ENCODE data around the gene ST3GAL2.
A peak's percentile ranks its signal among the peaks of the same experiment; 100 is the strongest.

The ST3GAL2 gene

DNA sequence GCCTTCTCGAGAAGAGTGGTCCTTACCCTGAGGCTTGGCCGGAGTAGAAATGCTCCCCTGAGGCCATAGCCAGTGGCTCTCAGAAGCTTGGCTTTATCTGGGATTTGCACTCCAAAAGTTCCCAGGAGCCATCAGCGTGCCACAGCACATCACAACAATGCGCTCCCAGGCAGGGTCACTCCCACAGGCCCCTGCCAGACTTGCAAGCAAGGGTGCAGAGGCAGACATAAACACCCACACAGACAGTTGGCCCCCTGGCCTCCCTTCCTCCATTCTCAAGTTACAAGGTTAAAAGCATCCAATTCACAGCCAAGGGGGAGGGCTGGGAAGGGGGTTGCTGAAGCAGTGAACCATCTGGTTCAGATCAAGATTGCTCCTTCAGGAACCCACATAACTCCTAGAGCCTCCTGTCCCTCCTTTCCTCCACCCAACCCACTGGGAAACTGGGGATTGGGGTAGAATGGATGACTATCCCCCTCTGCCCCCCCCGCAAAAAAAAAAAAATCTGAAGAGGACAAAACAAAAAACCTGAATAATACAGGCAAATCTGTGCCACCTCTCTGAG lies 1.8 kb downstream of the ST3GAL2 start:
- peak; percentile 13 for DNase-seq

DNA sequence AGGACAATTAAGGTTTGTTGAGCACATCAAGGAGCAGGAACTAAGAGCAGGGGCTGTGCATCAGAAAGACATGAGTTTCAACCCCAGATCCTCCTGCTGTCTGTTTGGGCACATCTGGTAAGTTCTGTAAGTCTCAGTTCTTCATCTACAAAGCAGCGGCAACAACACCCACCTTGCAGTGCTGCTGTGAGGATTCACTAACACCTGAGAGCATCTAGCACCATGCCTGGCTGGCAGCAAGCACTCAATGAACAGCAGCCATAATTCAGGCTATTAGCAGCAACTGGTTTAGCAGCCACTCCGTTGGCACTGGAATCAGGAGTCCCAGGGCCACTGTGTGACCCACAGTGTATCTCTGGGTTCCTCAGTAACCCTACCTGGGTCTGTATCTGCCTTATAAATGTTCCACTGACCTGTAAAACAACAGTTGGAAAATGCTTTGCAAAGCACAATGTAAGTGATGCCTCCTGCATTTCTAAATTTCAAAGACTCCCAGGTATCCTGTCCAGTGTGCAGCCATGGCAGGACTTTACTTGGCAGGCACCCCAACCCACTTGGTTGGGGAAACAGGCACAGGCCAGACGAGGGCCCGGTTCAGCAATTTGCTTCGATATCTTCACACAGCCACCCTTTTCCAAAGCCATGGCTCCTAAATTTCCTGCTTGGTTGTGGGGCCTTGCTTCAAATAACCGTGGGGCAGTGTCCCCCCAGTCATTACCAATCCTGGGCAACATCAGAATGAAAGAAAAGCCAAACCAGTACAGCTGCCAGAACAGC lies 4.2 kb downstream of the ST3GAL2 start:
- no peak for DNase-seq

DNA sequence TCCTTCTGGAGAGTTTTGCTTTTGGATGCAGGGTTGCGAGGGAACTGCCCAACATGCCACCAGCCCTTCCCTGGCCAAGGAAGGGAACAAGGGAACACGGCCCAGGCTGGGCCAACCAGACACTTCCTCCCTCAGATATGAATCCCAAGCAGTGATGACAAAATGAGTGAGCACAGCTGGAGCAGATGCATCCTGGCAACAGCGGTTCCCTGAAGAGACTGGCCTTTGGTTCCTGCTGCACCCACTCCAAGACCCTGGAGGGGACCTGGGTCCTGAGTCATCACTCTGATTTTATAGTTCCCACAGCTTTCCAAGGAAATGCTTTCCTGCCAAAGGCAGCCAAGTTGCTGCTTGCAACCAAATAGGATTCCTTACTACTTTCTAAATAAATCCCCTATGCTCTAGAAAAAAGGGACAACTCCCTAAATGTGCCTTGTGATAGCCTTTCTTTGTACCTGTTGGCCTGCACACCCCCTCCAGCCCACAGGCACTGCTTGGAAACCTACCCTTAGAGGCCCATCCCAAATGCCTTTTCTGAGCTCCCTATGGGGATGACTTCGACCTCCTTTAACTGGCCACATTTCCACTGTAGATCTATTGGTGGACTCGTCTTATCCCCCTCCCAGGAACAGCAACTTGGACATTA lies 5.3 kb downstream of the ST3GAL2 start:
- DNase-seq = no peak

DNA sequence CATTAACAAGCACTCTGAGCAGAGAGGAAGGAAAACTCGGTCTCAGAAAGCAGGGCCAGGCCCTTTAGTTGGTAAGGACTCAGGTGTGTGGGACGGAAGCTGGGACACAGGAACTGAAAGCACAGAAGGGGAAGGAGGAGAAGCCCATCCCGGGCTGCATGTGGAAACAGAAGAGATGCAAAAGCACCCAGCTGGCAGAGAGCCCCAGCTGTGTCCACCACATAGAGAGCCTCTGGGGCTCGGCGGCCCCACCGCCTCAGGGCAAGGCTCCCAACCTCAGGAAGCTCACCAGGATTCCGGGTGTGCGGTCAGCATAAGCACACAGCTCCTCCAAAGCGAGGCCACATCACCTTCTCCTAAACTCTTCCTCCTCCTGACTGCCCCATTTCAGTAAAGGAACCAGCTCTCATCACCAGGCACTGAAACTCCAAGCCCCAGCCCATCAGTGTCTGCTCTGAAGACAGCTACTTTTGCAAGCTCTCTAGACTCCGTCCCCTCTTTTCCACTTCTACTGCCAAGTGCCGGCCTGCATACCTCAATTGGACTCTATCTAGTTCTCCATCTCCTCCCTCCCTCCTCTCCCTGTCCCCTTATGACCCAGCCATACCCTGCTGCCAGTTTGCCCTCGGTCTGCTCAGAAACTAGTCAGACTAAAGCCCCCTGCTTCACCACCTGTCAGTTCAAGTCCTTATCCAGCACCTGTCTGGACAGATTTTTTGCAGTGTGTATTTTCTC lies 6.0 kb downstream of the ST3GAL2 start:
- no peak for DNase-seq

DNA sequence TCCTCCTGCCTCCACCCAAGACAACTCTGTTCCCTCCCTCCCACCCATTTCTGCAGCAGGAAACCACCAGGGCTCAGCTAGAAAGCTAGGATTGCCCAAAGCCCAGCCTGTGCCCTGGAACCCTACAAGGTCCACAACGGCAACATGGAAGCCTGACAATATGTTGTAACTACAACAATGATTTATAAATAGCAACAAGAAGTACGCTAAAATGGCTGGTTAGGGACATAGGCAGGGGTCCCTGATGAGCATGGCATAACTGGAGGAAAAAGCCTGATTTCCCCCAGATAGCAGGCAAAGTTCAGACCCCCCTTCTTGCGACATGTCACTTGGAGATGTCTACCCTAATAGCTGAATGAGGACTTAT lies 6.6 kb downstream of the ST3GAL2 start:
- DNase-seq = no peak

DNA sequence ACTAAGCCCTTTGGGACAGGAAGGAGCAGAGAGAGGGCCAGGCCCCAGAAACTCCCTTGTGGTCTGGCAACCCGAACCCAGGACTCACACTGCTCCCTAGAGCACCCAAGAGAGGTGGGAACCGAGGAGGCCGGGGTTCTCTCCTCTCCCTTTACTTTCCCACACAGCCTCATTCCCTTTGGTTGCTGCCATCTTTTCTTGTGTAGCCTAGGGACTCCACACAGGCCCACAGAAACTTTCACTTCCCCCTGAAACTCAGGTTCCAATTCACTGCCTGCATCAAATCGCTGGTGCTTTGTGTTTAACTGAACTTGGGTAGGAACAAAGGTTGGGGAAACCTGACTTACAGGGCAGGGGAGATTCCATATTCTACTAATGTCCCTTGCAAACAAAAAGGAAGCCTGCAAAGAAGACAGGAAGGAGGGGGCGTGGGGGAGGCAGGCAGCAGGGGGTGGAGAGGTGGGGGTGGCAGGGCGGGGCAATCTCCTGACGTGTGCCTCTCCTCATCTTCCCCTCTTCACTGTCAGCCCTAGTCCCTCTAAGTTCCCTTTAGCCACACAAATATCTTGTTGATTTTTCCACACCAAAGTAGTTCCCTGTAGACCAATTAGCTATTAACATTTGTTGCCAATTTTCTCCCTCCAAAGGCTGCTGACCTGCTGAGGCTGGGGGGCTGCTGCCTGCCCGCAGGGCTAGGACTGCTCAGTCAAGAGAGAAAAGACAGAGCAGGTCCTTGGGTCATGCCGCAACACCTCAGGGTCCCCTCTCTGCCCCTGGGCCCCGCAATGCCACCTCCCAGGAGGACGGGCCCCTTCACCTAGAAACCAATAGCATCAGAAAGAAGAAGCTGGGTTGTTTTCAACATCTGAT lies 8.0 kb downstream of the ST3GAL2 start:
- no peak for DNase-seq

DNA sequence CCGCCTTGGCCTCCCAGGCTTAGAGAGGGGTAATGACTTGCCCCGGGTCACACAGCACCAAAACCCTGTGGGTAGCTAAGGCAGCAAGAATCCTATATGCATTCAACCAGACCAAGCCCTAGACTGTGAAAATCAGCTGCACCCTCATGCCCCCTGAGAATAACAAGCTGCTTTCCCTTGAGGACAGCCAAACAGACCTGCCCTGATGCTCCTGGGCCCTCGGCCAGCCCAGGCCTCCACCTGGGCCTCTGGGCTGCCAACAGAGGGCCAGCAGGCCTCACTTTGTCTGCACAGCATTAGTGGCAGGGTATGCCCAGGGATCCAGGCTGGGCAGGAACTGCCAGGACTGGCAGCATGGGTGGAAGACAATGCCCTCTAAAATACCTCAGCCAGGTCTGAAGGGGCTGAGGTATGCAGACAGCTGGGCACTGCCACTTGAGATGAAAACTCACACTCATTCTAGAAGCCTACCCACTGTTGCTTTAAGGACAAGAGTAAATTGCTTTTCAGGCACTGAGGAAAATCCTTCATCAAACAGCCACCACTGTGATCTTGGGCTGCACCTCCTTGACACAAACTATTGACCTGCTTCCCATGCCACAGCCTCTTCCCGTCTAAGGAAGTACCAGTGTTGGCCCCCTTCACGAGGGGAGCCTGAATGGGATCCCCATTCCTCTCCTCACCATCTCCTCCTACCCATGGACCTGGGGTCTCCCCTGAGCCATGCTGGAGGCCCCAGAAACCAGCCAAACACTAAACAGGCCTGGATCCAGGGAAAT lies 8.8 kb downstream of the ST3GAL2 start:
- DNase-seq = no peak

DNA sequence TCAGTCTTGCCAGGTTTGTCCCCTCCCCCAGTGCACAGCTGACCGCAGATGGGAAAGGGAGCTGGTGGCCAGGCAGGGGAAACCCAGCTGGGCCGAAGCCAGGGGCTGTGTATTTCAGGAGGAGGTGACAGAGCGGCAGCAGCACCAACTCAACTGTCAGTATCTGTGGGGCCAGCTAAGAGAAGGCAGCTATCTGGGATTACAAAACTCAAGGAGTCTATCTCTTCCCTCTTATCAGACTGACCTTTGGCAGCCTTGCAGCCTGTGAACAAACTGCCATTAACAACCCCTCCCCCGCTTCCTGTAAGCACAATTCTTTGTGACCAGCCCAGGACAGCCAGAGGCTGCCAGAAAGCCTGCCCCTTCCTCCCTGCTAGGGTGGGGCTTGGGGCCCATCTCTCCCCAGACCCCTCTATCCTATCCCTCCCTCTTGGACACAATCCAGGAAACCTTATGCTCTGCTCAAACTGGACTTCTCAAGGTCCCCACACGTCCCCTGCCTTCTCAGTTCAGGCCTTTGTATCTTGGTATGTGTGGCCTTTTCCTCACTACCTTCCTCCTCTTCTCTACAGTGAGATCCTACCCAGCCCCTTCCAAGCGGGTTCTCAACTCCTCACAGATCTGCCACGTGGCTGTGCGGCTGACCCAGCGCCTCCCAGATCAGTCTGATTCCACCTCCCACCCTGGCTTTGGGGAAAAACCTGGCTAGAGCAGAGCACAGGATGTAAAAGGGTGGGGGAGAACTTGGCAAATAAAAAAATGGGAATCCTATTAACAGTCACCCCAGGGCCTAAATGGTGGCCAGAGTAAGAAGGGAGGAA lies 10.5 kb downstream of the ST3GAL2 start:
- peak; percentile 91 for DNase-seq

DNA sequence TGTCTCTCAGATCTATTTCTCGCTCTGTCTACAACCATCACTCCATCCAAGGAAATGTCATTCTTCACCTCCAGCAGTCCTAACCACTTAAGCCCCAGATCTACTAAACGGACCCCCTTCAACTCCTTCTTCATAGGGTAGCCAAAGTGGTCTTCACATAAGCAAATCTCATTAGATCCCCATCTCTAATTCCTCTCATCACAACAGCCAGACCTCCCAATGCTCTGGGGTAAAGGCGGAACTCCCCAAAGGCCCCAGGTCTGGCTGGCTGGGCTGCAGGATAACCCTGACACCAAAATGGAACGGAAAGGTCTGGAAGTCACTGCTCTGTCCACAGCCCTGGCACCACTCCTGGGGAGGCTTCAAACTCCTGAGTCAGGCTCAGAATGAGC lies 11.1 kb downstream of the ST3GAL2 start:
- DNase-seq = no peak

DNA sequence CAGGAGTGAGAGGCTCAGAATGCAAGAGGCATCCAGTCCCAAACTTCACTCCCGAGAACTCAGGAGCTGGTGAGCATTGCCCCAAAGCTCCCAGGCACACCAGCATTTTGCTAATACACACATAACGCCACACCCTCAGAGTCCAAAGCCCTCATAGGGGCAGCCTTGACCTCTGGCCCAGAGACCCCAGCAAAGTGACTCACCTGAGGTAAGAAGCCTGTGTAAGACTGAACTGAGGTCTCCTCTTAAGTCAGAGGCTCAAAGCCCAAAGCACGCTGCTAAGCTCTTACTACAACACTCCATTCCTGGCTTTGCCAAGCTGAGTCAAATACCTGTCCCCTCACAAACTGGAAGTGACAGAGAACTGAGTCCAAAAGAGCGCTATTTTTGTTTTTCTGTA lies 16.4 kb downstream of the ST3GAL2 start:
- no peak for DNase-seq

DNA sequence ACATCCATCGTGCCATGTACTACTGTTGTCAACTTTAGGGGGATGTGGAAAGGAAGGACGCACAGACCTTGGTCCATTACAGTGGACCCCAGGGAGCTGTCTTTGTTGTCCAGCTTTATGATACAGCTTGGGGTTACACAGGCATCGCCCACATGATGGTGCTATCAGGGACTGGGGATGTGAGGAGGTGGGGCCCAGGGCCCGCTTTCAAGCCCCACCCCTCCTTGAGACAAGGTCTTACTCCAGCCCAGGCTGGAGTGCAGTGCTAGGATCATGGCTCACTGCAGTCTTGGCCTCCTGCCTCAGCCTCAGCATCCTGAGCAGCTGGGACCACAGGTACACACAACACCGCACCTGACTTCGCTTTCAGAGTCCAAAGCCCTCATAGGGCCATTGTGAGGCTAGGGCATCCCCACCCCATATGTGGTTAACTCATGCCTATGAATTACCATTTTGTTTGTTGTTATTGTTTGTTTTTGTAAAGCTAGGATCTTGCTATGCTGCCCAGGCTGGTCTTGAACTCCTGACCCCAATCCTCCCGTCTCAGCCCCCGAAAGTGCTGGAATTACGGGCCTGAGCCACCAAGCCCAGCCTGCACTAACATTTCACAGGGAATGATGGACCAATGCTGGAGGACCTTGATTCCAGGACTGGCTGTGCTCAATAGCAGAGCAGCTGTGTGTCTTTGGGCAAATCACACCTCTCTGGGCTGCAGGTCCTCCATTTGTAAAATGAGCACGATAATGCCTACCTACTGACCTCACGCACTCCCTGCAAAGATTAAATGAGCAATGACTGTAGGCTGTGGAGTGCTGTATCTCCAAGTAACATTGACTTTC lies 17.2 kb downstream of the ST3GAL2 start:
- DNase-seq = no peak

DNA sequence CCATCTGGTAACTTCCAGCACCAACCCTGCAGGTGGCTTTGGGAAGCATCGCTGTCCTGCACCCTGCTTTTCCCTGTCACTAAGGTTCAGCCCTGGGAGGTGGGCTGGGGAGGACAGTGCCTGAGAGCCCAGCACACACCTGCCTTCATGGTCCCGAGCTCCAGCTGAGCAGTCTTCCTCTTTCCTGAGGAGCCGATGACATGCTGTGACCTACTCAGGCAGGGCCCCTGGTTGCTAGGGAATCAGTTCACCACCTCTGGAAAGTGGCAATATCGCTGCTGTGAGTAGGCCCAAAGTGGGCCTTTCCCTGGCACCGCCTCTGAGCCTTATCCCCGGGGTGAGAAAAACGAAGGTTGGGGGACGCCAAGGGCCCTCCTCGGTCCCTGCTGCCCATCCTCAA lies 17.9 kb downstream of the ST3GAL2 start:
- no peak for DNase-seq

DNA sequence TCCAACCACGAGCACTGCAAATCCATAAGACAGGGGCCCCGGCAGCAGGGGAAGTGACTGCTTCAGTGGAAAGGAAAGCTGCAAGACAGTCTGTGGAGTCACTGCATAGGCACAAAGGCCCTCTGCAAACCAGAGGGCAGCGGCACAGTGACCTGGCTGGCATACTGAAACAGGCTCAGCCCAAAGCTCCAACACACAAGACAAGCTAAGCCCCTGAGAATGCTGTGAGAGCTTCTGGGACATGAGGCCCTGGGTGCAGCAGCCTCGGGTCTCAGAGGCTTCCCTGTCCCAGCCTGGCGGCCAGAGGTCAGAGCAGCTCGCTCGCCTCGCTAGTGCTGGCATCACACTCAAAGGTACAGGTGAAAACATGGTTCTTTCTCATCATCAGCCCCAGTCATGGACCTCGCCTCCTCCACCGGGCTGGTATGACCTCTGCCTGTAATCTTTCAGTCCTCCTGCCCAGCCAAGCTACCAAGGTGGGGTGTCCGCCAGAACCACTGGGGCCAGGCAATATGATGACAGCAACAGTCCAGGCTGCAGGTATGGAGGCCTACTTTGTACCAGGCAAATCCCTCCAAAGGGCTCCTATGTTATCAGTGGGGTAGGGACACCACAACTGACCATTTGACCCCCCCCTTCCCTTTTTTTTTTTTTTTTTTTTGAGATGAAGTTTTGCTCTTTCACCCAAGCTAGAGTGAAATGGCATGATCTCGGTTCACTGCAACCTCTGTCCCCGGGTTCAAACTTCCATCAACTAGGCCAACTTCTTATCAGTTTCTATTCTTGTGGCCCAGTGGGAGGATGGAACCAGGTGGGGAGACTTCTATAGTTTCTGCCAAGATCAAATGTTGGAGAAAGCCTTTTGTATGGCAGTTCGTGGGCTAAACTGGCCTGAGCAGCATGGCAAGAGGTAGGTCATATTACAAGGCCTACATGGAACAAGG lies 19.2 kb downstream of the ST3GAL2 start:
- DNase-seq = no peak

DNA sequence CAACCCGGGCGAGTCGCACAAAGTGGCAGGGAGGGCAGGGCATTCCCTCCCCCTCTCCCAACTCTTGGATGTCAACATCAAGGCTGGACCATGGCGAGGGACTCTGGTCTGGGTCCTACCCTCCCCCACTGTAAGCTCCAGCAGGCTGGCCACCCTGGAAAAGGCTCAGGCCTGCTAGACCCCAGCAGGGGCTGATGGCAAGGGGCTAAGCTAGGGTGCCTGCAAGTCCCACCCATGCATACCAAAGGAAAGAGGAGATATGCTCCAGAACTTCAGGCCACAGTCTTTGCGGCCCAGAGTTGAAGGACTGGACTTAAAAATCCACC lies 19.9 kb downstream of the ST3GAL2 start:
- DNase-seq = no peak

DNA sequence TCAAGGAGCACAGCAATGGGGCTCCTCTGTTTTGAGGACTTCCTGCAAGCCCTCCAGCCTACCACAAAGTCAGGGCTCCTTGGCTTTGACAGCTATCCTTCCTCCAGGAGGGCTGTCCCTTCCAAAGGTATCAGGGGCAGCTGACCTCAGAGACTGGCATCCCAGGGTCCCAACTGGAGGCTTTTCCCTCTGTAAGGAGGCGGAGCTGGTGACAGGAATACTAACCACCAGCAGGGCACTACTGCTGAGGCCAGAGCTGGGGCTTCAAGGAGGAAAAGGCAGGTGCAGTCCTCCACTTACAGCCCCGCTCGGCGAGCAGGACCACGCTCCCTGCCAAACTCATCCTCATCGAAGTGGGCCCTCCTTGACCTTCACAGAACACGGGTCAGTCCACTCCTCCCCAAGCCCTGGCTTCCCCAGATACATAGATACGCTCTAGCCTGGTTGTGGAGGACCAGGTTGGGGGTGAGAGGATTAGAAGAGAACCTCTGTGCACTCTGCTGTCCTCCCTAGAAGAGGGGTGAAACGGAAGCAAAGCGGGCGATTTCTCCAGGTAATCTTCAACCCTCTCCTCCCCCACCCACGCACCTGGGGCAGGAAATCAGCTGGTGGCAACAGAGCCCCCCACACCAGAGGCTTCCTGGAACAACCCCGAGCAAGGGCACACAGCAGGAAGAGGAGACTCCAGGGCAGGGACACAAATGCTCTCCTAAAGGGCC lies 20.5 kb downstream of the ST3GAL2 start:
- no peak for DNase-seq

DNA sequence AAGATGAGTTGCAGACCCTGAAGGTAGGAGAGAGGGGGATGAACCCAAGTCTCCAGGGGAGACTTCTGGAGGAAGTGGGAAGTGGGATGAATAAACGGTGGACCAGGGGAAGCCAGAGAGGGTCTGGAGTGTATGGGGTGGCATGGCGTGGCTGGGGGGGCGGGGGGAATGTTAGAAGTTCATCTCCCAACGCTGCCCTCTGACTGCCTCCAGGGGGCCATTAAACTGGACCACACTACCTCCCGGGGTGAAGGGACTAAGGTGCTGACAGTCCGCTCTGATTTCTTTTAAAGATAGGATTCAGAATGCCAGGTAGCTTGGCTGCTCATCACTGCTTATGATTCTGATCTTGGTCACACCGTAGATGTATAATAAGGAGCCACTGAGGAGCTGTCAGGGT lies 21.2 kb downstream of the ST3GAL2 start:
- no peak for DNase-seq

DNA sequence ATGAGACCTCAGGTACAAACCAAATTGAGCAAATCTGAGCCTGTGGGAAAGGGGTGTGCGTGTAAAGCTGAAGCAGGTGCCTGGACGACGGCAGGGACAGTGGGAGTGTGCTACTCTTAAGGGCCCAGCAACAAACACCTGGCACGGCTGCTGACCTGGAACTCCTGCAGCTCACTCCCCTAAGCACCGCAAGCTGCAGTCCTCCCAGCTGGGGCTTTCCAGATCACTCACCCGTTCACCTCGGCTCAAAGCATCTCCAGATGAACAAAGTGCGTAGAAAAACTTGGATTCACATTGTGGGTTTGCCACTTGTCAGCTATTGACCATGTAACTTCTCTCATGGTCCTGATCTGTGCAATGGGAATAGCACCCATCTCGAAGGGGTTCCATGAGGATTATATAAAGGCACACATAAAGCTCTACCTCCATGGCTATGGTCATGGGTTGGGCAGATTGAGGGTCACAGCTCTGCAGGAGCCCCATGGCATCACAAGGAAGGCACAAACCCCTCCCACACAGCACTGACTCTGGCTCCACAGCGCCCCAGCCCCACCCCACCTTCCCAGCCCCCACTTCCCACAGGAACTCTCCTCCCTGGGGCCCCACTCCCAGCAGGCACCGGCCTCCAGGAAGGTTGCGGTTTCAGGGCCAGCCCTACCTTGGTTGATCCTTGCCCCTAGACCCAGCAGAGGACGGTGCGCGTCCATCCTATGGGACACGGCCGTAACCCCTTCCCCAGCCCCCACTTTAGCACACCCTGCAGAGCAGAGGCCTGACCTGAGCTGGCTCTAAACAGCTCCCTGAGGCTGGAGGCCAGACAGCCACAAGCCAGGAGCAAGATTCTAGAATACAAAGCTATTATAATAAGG lies 21.9 kb downstream of the ST3GAL2 start:
- no peak for DNase-seq

All from NCI-H226 (cell line).